ENCODE results near the gene ANGPT4.

GRCh38 chr20:917416-917815, 1.3 kb upstream of the ANGPT4 start:
- TF ChIP-seq CTCF (IDR thresholded peaks at IDR 0.05 in 4 of 5, conservative IDR thresholded peaks at IDR 0.05 in 1 of 5) (no peak), POLR2A (IDR thresholded peaks at IDR 0.05) (no peak)

Data from gastrocnemius medialis (tissue), 4 donors.